ENCODE results near the gene DAGLB. TPM values are rescaled to one million over a fixed set of nuclear protein-coding genes. Genes with fewer than 3 reads are reported as not detected.
"Not testable (repeated sequence)": the region's sequence is repeated elsewhere in the genome, so short reads cannot be mapped to it uniquely, and the experiment has no call there.

The DAGLB gene
- total RNA-seq, 2 donors from 2014 or later, result 12.9 to 17.9 TPM

- Mint-ChIP-seq H3K4me3 (no peak overlapping the region), H3K36me3 (ENCODE audit: insufficient read depth in 2 of 2) (peaks cover 2 to 20% of the 10 kb centered on the region in 2 donors), H3K9me3 (no peaks in the 10 kb centered on the region), H3K4me1 (ENCODE audit: low read depth) (no peaks in the 10 kb centered on the region), H3K27ac (no peak overlapping the region), H3K27me3 (ENCODE audit: low read depth) (no peaks in the 10 kb centered on the region)
- DNase-seq (no peak), ATAC-seq (replicated peaks in 1 of 2) (no peak)
These were observed 34.1 kb downstream of the DAGLB start for GRCh38 chr7:6413637-6414036.

DNA sequence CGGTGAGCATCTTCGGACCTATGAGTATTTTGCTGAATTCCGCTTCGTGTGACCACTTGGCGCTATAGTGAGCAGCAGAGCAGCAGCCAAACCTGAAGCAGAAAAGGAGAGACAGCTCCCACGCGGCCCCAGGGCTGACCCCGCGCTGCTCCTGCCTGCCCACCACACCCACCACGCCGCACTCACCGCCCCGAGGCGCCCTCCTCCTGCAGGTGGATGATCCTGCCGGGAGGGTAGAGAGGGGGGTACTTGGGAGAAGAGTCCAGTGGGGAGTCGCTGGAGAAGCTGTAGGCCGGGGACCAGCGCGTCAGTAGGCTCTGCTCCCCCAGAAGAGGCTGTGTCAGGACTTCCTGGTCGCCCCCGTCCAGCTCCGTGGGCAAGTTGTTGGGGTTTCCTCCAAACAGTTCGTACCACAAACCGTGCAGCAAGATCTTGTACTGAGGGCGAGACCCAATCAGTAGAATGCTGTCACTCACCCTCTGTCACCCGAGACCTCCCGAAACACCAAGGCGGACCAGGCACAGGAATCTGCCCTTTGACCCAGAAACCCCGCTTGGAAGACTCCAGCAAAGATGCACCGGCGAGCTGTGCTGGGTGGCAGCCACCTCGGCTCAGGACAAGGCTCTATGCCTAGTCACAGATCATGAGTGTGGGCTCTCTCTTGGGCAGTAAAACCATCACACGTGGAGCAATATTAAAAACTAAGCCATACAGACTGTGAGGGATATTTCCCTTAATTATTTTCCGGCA is 37.6 kb downstream of the DAGLB start:
- Mint-ChIP-seq H3K4me3 (no peak overlapping the region), H3K36me3 (ENCODE audit: insufficient read depth in 2 of 2) (peaks cover 9 to 32% of the 10 kb centered on the region in 2 donors)
- DNase-seq, result no peak

GRCh38 chr7:6409091-6409490 is 38.7 kb downstream of the DAGLB start:
- H3K36me3 Mint-ChIP-seq (ENCODE audit: insufficient read depth in 2 of 2), result peaks cover 9 to 37% of the 10 kb centered on the region in 2 donors
- DNase-seq, result no peak
- ATAC-seq (replicated peaks in 1 of 2), result no peak
- no peak overlapping the region for H3K4me3 Mint-ChIP-seq
- H3K27me3 Mint-ChIP-seq (ENCODE audit: low read depth), result no peaks in the 10 kb centered on the region
- H3K27ac Mint-ChIP-seq, result no peak overlapping the region
- no peaks in the 10 kb centered on the region for H3K4me1 Mint-ChIP-seq (ENCODE audit: low read depth)
- no peaks in the 10 kb centered on the region for H3K9me3 Mint-ChIP-seq

More for the DNA sequence above, 37.6 kb downstream of the DAGLB start:
- Mint-ChIP-seq H3K27ac (no peak overlapping the region), H3K27me3 (ENCODE audit: low read depth) (no peaks in the 10 kb centered on the region), H3K4me1 (ENCODE audit: low read depth) (no peaks in the 10 kb centered on the region), H3K9me3 (no peaks in the 10 kb centered on the region)
- no peak for ATAC-seq (replicated peaks in 1 of 2)

- H3K36me3 Mint-ChIP-seq (ENCODE audit: insufficient read depth in 2 of 2), result peaks cover 10 to 35% of the 10 kb centered on the region in 2 donors
- no peaks in the 10 kb centered on the region for H3K4me1 Mint-ChIP-seq (ENCODE audit: low read depth)
- DNase-seq, result no peak
- peak overlapping the region; percentile 53 for H3K27ac Mint-ChIP-seq
- ATAC-seq (replicated peaks in 1 of 2), result no peak
- no peak overlapping the region for H3K4me3 Mint-ChIP-seq
- H3K9me3 Mint-ChIP-seq, result no peaks in the 10 kb centered on the region
- H3K27me3 Mint-ChIP-seq (ENCODE audit: low read depth), result no peaks in the 10 kb centered on the region
These were observed 40.3 kb downstream of the DAGLB start for GRCh38 chr7:6407434-6407833.

DNA sequence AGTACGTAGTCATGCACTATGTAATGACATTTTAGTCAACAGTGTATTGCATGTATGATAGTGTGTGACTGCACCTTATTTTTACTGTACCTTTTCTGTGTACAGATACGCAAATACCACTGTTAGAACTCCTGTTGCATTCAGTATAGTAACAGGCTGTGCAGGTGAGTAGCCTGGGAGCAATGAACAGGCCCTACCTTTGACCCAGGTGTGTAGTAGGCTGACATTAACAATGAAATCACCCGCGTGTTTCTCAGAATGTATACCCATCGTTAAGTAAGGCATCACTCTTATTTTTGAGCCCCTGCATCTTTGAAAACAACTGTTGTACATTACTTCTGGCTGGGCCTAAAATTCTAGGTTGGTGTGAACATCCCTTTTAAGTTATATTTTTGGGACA is 41.6 kb downstream of the DAGLB start:
- Mint-ChIP-seq H3K27me3 (ENCODE audit: low read depth) (no peaks in the 10 kb centered on the region), H3K27ac (no peak overlapping the region), H3K9me3 (no peaks in the 10 kb centered on the region), H3K4me1 (ENCODE audit: low read depth) (no peaks in the 10 kb centered on the region), H3K36me3 (ENCODE audit: insufficient read depth in 2 of 2) (peaks cover 13 to 33% of the 10 kb centered on the region in 2 donors), H3K4me3 (no peak overlapping the region)
- DNase-seq (no peak), ATAC-seq (replicated peaks in 1 of 2) (no peak)

DNA sequence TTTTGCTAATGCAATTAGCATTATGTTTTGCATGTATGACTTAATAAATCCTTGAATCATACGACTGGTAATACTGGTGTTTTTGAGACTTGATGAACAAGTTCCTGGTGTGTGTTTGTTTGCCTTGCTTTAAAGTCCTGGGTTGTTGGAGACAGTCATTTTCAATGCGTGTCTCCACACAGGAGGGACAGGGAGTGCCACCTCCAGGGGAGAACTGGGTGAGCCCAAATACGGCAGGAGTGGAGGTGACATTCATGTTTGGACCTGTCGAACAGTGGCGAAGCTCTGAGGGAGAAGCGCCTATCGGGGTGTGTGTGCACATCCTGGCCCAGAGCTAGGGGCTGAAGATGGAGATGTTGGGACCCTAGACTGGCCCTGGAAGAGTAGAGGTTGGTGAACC is 43.8 kb downstream of the DAGLB start:
- Mint-ChIP-seq H3K27ac (no peak overlapping the region), H3K27me3 (ENCODE audit: low read depth) (no peaks in the 10 kb centered on the region), H3K4me3 (no peak overlapping the region), H3K36me3 (ENCODE audit: insufficient read depth in 2 of 2) (peaks cover 13 to 32% of the 10 kb centered on the region in 2 donors), H3K9me3 (no peaks in the 10 kb centered on the region), H3K4me1 (ENCODE audit: low read depth) (no peaks in the 10 kb centered on the region)
- DNase-seq, result no peak
- no peak for ATAC-seq (replicated peaks in 1 of 2)

DNA sequence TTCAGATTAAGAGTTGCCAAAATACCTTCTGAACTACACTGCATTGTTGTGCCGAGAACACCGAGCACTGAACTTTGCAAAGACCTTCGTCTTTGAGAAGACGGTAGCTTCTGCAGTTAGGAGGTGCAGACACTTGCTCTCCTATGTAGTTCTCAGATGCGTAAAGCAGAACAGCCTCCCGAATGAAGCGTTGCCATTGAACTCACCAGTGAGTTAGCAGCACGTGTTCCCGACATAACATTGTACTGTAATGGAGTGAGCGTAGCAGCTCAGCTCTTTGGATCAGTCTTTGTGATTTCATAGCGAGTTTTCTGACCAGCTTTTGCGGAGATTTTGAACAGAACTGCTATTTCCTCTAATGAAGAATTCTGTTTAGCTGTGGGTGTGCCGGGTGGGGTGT is 45.0 kb downstream of the DAGLB start:
- no peak for ATAC-seq (replicated peaks in 1 of 2)
- Mint-ChIP-seq H3K4me1 (ENCODE audit: low read depth) (no peaks in the 10 kb centered on the region), H3K9me3 (no peaks in the 10 kb centered on the region), H3K36me3 (ENCODE audit: insufficient read depth in 2 of 2) (peaks cover 13 to 28% of the 10 kb centered on the region in 2 donors), H3K4me3 (no peak overlapping the region), H3K27ac (no peak overlapping the region), H3K27me3 (ENCODE audit: low read depth) (no peaks in the 10 kb centered on the region)
- no peak for DNase-seq

DNA sequence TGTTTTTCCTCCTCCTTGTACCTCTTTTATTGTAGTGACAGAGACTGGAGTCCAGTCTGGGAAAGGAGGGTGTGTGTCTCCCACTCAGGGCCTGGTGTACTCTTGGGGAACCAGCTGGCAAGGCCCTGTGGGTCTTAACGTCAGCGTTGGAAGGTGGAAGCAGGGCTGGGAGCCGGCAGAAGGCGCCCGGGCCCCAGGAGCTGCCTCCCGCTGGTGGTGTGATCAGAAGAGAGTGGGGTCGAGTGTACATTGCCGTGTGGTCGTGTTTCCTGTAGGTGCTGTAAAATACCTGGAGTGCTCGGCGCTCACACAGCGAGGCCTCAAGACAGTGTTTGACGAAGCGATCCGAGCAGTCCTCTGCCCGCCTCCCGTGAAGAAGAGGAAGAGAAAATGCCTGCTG is 45.7 kb downstream of the DAGLB start:
- H3K36me3 Mint-ChIP-seq (ENCODE audit: insufficient read depth in 2 of 2), result peaks cover 9 to 24% of the 10 kb centered on the region in 2 donors
- no peaks in the 10 kb centered on the region for H3K4me1 Mint-ChIP-seq (ENCODE audit: low read depth)
- ATAC-seq (replicated peaks in 1 of 2) (no peak), DNase-seq (no peak)
- no peak overlapping the region for H3K4me3 Mint-ChIP-seq
- H3K27me3 Mint-ChIP-seq (ENCODE audit: low read depth), result no peaks in the 10 kb centered on the region
- H3K9me3 Mint-ChIP-seq, result no peaks in the 10 kb centered on the region
- H3K27ac Mint-ChIP-seq, result no peak overlapping the region

DNA sequence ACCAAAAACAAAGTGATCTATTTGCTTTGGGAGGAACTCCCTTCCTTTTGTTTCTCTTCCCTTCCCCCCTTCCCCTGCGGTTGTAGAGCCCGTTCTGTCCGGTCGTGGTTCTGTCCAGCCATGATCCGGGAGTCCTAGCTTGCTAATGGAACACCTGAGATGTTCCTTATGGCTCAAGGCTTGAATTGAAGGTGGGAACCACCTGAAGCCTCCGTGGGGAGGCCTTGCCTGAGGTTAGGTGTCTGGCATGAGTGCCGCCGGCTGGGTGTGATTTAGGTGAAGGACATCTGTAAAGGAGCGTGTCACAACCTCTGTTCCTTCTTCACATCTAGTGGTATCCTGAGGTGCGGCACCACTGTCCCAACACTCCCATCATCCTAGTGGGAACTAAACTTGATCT is 46.2 kb downstream of the DAGLB start:
- H3K36me3 Mint-ChIP-seq (ENCODE audit: insufficient read depth in 2 of 2), result peaks cover 9 to 24% of the 10 kb centered on the region in 2 donors
- no peaks in the 10 kb centered on the region for H3K9me3 Mint-ChIP-seq
- no peaks in the 10 kb centered on the region for H3K27me3 Mint-ChIP-seq (ENCODE audit: low read depth)
- ATAC-seq (replicated peaks in 1 of 2), result no peak
- DNase-seq, result no peak
- peaks cover 1% of the 10 kb centered on the region for H3K4me1 Mint-ChIP-seq (ENCODE audit: low read depth)
- H3K27ac Mint-ChIP-seq, result no peak overlapping the region
- no peak overlapping the region for H3K4me3 Mint-ChIP-seq

DNA sequence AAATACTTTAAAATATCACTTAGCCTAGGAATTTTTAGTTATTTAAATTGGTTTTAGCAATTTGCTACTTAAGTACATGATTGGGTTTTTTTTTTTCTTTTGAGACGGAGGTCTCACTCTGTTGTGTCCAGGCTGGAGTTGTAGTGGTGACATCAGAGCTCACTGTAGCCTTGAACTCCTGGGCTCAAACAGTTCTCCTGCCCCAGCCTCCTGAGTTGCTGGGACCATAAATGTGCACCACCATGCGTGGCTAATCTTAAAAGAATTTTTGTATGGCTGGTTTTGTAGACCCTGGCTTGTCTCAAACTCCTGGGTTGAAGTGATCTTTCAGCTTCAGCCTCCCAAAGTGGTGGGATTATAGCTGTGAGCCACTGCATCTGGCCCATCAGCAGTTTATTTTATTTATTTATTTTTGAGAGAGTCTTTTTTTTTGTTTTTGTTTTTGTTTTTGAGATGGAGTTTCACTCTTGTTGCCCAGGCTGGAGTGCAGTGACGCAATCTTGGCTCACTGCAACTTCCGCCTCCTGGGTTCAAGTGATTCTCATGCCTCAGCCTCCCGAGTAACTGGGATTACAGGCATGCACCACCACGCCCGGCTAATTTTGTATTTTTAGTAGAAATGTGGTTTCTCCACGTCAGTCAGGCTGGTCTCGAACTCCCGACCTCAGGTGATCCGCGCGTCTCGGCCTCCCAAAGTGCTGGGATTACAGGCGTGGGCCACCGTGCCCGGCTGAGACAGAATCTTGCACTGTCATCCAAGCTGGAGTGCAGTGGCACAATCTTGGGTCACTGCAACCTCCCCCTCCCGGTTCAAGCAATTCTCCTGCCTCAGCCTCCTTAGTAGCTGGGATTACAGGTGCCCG is 47.3 kb downstream of the DAGLB start:
- H3K27me3 Mint-ChIP-seq (ENCODE audit: low read depth); H3K9me3 Mint-ChIP-seq; ATAC-seq (replicated peaks in 1 of 2); H3K4me3 Mint-ChIP-seq; DNase-seq: not testable (repeated sequence)
- Mint-ChIP-seq H3K4me1 (ENCODE audit: low read depth) (peaks cover 12% of the 10 kb centered on the region), H3K27ac (peak overlapping the region; percentile 81), H3K36me3 (ENCODE audit: insufficient read depth in 2 of 2) (peaks cover 12 to 21% of the 10 kb centered on the region in 2 donors)

DNA sequence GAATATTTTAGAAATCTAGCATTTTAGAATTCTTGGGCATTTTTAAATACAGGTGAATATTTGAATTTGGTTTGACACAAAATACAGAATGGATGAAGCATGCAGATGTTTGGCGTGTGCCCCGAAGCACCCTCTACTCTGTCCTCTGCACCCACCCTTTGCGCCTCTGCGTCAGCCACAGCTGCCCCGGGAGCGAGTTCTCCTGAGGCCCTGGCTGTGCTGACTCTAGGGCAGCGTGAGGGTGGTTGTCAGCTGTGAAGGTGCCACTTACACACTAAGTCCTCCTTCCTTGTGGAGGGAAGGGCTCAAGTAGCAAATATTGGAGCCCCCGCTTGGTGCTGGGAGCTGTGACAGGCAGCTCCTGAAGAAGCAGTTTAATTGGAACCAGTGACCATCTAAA is 48.4 kb downstream of the DAGLB start:
- Mint-ChIP-seq H3K4me3 (no peak overlapping the region), H3K36me3 (ENCODE audit: insufficient read depth in 2 of 2) (peaks cover 12 to 14% of the 10 kb centered on the region in 2 donors), H3K27ac (no peak overlapping the region), H3K9me3 (no peaks in the 10 kb centered on the region), H3K27me3 (ENCODE audit: low read depth) (no peaks in the 10 kb centered on the region), H3K4me1 (ENCODE audit: low read depth) (peaks cover 21% of the 10 kb centered on the region)
- ATAC-seq (replicated peaks in 1 of 2) (no peak), DNase-seq (no peak)

GRCh38 chr7:6398943-6399342 is 48.8 kb downstream of the DAGLB start:
- ATAC-seq (replicated peaks in 1 of 2), result no peak
- peaks cover 12 to 16% of the 10 kb centered on the region in 2 donors for H3K36me3 Mint-ChIP-seq (ENCODE audit: insufficient read depth in 2 of 2)
- DNase-seq, result no peak
- H3K9me3 Mint-ChIP-seq, result no peaks in the 10 kb centered on the region
- H3K4me1 Mint-ChIP-seq (ENCODE audit: low read depth), result peaks cover 25% of the 10 kb centered on the region
- no peak overlapping the region for H3K27ac Mint-ChIP-seq
- no peak overlapping the region for H3K4me3 Mint-ChIP-seq
- H3K27me3 Mint-ChIP-seq (ENCODE audit: low read depth), result no peaks in the 10 kb centered on the region

DNA sequence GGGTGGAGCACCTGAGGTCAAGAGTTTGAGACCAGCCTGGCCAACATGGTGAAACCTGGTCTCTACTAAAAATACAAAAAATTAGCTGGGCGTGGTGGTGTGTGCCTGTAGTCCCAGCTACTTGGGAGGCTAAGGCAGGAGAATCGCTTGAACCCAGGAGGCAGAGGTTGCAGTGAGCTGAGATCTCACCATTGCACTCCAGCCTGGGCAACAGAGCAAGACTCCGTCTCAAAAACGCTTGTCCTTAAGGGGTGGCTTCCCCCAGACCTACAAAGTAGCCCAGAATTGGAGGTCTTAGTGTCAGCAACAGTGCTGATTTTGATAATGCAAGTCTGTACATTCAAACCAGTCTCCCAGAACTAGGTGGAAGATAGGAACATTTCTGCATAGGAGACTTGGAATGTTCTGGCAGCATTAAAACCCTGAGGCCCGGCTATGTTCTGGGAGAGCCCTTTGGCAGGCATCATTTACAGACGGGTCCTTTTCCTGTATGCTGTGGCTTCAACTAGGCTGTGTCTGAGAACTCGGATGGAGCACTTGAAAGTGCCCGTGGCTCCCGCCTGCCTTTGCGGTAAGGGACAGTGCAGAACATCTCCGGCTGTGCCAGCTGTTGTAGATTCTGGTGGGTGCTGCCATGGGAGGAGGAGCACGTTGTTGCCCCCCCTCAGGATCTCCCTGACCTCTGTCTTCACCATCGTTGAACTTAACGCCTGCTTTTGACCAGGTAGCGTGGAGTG is 49.8 kb downstream of the DAGLB start:
- not testable (repeated sequence) for H3K27me3 Mint-ChIP-seq (ENCODE audit: low read depth); ATAC-seq (replicated peaks in 1 of 2); H3K9me3 Mint-ChIP-seq; H3K27ac Mint-ChIP-seq; DNase-seq; H3K4me3 Mint-ChIP-seq
- peaks cover 36% of the 10 kb centered on the region for H3K4me1 Mint-ChIP-seq (ENCODE audit: low read depth)
- peaks cover 8 to 16% of the 10 kb centered on the region in 2 donors for H3K36me3 Mint-ChIP-seq (ENCODE audit: insufficient read depth in 2 of 2)
